ENCODE results near the gene DNAH2. TPM values are rescaled to one million over a fixed set of nuclear protein-coding genes. Genes with fewer than 3 reads are reported as not detected.

DNAH2 gene
- total and polyA plus RNA-seq, 2 experiments from 2014 or later = 0.38 TPM; not detected in 1

DNA sequence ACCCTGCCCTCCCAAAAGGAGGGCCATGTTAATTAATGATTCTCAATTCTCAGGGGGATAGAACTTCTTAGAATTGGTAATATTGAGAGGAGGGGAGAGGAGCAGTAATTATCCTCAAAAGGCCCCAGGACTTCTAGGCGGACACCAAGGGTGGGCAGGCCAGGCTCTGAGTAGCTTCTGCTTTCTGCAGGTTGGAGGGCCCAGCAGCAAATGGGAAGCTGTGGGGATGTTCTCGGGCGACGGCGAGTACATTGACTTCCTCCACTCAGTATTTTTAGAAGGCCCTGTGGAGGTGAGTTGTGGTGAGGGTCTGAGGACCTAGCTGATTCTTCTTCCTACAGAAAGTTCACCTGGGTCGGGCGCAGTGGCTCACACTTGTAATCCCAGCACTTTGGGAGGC lies 57.5 kb downstream of the DNAH2 start:
- Mint-ChIP-seq H3K4me1 (no peaks in the 10 kb centered on the region), H3K27me3 (ENCODE audit: insufficient read depth, low read depth, poor library complexity) (peaks cover 5% of the 10 kb centered on the region), H3K9me3 (no peaks in the 10 kb centered on the region), H3K36me3 (ENCODE audit: low read depth) (no peaks in the 10 kb centered on the region), H3K4me3 (no peak overlapping the region), H3K27ac (no peak overlapping the region)
- no peak overlapping the region for H3K4me3 ChIP-seq
- ATAC-seq (no peak), DNase-seq (ENCODE audit: low spot score) (no peak)
- H3K79me2 ChIP-seq (replicated peaks; ENCODE audit: insufficient read depth) = no peaks in the 10 kb centered on the region
- H2AFZ ChIP-seq = no peak overlapping the region
- H3K4me1 ChIP-seq (ENCODE audit: insufficient read depth) = no peaks in the 10 kb centered on the region
- no peaks in the 10 kb centered on the region for H3K36me3 ChIP-seq (ENCODE audit: insufficient read depth)
- no peaks in the 10 kb centered on the region for H3F3A ChIP-seq (replicated peaks; ENCODE audit: low read depth)
- no peak overlapping the region for H3K27ac ChIP-seq (ENCODE audit: low read depth)
- H3K27me3 ChIP-seq (ENCODE audit: insufficient read depth) = no peaks in the 10 kb centered on the region
- TF ChIP-seq NANOG (IDR thresholded peaks at IDR 0.05; ENCODE audit: borderline replicate concordance) (no peak), ZNF331 (CRISPR knock-in tag; IDR thresholded peaks at IDR 0.05; ENCODE audit: low read depth) (no peak), JUNB (IDR thresholded peaks at IDR 0.05; ENCODE audit: unreplicated experiment) (no peak), ZNF114 (CRISPR knock-in tag; IDR thresholded peaks at IDR 0.05) (no peak), STAT1 (IDR thresholded peaks at IDR 0.05; ENCODE audit: unreplicated experiment) (no peak), EZH2phosphoT487 (IDR thresholded peaks at IDR 0.05; ENCODE audit: unreplicated experiment) (no peak), CREB1 (CRISPR knock-in tag; IDR thresholded peaks at IDR 0.05; ENCODE audit: low read depth) (no peak), EZH2 (IDR thresholded peaks at IDR 0.05; ENCODE audit: low read depth, unreplicated experiment) (no peak), POLR2AphosphoS5 (IDR thresholded peaks at IDR 0.05; ENCODE audit: low read depth) (no peak)
- TF ChIP-seq, protein P1, sequence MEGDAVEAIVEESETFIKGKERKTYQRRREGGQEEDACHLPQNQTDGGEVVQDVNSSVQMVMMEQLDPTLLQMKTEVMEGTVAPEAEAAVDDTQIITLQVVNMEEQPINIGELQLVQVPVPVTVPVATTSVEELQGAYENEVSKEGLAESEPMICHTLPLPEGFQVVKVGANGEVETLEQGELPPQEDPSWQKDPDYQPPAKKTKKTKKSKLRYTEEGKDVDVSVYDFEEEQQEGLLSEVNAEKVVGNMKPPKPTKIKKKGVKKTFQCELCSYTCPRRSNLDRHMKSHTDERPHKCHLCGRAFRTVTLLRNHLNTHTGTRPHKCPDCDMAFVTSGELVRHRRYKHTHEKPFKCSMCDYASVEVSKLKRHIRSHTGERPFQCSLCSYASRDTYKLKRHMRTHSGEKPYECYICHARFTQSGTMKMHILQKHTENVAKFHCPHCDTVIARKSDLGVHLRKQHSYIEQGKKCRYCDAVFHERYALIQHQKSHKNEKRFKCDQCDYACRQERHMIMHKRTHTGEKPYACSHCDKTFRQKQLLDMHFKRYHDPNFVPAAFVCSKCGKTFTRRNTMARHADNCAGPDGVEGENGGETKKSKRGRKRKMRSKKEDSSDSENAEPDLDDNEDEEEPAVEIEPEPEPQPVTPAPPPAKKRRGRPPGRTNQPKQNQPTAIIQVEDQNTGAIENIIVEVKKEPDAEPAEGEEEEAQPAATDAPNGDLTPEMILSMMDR (conservative IDR thresholded peaks at IDR 0.05; ENCODE audit: low read depth in 2 of 2) = no peak
- TF ChIP-seq, protein P2, sequence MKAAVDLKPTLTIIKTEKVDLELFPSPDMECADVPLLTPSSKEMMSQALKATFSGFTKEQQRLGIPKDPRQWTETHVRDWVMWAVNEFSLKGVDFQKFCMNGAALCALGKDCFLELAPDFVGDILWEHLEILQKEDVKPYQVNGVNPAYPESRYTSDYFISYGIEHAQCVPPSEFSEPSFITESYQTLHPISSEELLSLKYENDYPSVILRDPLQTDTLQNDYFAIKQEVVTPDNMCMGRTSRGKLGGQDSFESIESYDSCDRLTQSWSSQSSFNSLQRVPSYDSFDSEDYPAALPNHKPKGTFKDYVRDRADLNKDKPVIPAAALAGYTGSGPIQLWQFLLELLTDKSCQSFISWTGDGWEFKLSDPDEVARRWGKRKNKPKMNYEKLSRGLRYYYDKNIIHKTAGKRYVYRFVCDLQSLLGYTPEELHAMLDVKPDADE (IDR thresholded peaks at IDR 0.05) = no peak
- TF ChIP-seq, protein P3, sequence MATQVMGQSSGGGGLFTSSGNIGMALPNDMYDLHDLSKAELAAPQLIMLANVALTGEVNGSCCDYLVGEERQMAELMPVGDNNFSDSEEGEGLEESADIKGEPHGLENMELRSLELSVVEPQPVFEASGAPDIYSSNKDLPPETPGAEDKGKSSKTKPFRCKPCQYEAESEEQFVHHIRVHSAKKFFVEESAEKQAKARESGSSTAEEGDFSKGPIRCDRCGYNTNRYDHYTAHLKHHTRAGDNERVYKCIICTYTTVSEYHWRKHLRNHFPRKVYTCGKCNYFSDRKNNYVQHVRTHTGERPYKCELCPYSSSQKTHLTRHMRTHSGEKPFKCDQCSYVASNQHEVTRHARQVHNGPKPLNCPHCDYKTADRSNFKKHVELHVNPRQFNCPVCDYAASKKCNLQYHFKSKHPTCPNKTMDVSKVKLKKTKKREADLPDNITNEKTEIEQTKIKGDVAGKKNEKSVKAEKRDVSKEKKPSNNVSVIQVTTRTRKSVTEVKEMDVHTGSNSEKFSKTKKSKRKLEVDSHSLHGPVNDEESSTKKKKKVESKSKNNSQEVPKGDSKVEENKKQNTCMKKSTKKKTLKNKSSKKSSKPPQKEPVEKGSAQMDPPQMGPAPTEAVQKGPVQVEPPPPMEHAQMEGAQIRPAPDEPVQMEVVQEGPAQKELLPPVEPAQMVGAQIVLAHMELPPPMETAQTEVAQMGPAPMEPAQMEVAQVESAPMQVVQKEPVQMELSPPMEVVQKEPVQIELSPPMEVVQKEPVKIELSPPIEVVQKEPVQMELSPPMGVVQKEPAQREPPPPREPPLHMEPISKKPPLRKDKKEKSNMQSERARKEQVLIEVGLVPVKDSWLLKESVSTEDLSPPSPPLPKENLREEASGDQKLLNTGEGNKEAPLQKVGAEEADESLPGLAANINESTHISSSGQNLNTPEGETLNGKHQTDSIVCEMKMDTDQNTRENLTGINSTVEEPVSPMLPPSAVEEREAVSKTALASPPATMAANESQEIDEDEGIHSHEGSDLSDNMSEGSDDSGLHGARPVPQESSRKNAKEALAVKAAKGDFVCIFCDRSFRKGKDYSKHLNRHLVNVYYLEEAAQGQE (IDR thresholded peaks at IDR 0.05; ENCODE audit: unreplicated experiment) = no peak
- TF ChIP-seq, protein P4, sequence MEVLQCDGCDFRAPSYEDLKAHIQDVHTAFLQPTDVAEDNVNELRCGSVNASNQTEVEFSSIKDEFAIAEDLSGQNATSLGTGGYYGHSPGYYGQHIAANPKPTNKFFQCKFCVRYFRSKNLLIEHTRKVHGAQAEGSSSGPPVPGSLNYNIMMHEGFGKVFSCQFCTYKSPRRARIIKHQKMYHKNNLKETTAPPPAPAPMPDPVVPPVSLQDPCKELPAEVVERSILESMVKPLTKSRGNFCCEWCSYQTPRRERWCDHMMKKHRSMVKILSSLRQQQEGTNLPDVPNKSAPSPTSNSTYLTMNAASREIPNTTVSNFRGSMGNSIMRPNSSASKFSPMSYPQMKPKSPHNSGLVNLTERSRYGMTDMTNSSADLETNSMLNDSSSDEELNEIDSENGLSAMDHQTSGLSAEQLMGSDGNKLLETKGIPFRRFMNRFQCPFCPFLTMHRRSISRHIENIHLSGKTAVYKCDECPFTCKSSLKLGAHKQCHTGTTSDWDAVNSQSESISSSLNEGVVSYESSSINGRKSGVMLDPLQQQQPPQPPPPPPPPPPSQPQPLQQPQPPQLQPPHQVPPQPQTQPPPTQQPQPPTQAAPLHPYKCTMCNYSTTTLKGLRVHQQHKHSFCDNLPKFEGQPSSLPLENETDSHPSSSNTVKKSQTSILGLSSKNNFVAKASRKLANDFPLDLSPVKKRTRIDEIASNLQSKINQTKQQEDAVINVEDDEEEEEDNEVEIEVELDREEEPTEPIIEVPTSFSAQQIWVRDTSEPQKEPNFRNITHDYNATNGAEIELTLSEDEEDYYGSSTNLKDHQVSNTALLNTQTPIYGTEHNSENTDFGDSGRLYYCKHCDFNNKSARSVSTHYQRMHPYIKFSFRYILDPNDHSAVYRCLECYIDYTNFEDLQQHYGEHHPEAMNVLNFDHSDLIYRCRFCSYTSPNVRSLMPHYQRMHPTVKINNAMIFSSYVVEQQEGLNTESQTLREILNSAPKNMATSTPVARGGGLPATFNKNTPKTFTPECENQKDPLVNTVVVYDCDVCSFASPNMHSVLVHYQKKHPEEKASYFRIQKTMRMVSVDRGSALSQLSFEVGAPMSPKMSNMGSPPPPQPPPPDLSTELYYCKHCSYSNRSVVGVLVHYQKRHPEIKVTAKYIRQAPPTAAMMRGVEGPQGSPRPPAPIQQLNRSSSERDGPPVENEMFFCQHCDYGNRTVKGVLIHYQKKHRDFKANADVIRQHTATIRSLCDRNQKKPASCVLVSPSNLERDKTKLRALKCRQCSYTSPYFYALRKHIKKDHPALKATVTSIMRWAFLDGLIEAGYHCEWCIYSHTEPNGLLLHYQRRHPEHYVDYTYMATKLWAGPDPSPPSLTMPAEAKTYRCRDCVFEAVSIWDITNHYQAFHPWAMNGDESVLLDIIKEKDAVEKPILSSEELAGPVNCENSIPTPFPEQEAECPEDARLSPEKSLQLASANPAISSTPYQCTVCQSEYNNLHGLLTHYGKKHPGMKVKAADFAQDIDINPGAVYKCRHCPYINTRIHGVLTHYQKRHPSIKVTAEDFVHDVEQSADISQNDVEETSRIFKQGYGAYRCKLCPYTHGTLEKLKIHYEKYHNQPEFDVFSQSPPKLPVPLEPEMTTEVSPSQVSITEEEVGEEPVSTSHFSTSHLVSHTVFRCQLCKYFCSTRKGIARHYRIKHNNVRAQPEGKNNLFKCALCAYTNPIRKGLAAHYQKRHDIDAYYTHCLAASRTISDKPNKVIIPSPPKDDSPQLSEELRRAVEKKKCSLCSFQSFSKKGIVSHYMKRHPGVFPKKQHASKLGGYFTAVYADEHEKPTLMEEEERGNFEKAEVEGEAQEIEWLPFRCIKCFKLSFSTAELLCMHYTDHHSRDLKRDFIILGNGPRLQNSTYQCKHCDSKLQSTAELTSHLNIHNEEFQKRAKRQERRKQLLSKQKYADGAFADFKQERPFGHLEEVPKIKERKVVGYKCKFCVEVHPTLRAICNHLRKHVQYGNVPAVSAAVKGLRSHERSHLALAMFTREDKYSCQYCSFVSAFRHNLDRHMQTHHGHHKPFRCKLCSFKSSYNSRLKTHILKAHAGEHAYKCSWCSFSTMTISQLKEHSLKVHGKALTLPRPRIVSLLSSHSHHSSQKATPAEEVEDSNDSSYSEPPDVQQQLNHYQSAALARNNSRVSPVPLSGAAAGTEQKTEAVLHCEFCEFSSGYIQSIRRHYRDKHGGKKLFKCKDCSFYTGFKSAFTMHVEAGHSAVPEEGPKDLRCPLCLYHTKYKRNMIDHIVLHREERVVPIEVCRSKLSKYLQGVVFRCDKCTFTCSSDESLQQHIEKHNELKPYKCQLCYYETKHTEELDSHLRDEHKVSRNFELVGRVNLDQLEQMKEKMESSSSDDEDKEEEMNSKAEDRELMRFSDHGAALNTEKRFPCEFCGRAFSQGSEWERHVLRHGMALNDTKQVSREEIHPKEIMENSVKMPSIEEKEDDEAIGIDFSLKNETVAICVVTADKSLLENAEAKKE (CRISPR knock-in tag; IDR thresholded peaks at IDR 0.05) = no peak
- H3K9me2 ChIP-seq (ENCODE audit: insufficient read depth) = no peaks in the 10 kb centered on the region
- no peak overlapping the region for H3K4me2 ChIP-seq
- H4K20me1 ChIP-seq (replicated peaks; ENCODE audit: insufficient read depth) = no peaks in the 10 kb centered on the region; the same call in 1 of the 2 replicates

Data from GM23338 (cell line).